ENCODE data around the gene CENPT. TPM values are rescaled to one million over a fixed set of nuclear protein-coding genes. Genes with fewer than 3 reads are reported as not detected.
"Not testable (repeated sequence)": the region's sequence is repeated elsewhere in the genome, so short reads cannot be mapped to it uniquely, and the experiment has no call there.

Gene CENPT
- total RNA-seq, 1 donor from 2014 or later, result 10.3 TPM

- Histone ChIP-seq H3K27me3 (ENCODE audit: control insufficient read depth, insufficient read depth, low read length) (no peaks in the 10 kb centered on the region), H3K4me3 (ENCODE audit: low read depth, low read length) (no peak overlapping the region), H3K36me3 (ENCODE audit: control insufficient read depth, insufficient read depth, low read length) (peaks cover 18% of the 10 kb centered on the region)
- TF ChIP-seq CTCF (IDR thresholded peaks at IDR 0.05; ENCODE audit: insufficient read depth, low read length, severe bottlenecking), result no peak
- DNase-seq (ENCODE audit: low read depth) (no peak), FAIRE-seq (no peak)
These were observed 20.8 kb upstream of the CENPT start for GRCh38 chr16:67868290-67868689.

- Histone ChIP-seq H3K4me3 (ENCODE audit: low read depth, low read length) (no peak overlapping the region), H3K36me3 (ENCODE audit: control insufficient read depth, insufficient read depth, low read length) (peaks cover 20% of the 10 kb centered on the region), H3K27me3 (ENCODE audit: control insufficient read depth, insufficient read depth, low read length) (no peaks in the 10 kb centered on the region)
- FAIRE-seq (no peak), DNase-seq (ENCODE audit: low read depth) (peak; percentile 41)
- TF ChIP-seq CTCF (IDR thresholded peaks at IDR 0.05; ENCODE audit: insufficient read depth, low read length, severe bottlenecking), result peak; percentile 57
These were observed 17.8 kb upstream of the CENPT start for GRCh38 chr16:67865318-67865717.

GRCh38 chr16:67864594-67864993 lies 17.1 kb upstream of the CENPT start:
- peaks cover 18% of the 10 kb centered on the region for H3K36me3 ChIP-seq (ENCODE audit: control insufficient read depth, insufficient read depth, low read length)
- no peak for DNase-seq (ENCODE audit: low read depth)
- H3K27me3 ChIP-seq (ENCODE audit: control insufficient read depth, insufficient read depth, low read length), result no peaks in the 10 kb centered on the region
- no peak for TF ChIP-seq CTCF (IDR thresholded peaks at IDR 0.05; ENCODE audit: insufficient read depth, low read length, severe bottlenecking)
- no peak overlapping the region for H3K4me3 ChIP-seq (ENCODE audit: low read depth, low read length)
- no peak for FAIRE-seq

GRCh38 chr16:67864044-67864443 lies 16.6 kb upstream of the CENPT start:
- FAIRE-seq; H3K27me3 ChIP-seq (ENCODE audit: control insufficient read depth, insufficient read depth, low read length); DNase-seq (ENCODE audit: low read depth); H3K4me3 ChIP-seq (ENCODE audit: low read depth, low read length): not testable (repeated sequence)
- peaks cover 18% of the 10 kb centered on the region for H3K36me3 ChIP-seq (ENCODE audit: control insufficient read depth, insufficient read depth, low read length)

DNA sequence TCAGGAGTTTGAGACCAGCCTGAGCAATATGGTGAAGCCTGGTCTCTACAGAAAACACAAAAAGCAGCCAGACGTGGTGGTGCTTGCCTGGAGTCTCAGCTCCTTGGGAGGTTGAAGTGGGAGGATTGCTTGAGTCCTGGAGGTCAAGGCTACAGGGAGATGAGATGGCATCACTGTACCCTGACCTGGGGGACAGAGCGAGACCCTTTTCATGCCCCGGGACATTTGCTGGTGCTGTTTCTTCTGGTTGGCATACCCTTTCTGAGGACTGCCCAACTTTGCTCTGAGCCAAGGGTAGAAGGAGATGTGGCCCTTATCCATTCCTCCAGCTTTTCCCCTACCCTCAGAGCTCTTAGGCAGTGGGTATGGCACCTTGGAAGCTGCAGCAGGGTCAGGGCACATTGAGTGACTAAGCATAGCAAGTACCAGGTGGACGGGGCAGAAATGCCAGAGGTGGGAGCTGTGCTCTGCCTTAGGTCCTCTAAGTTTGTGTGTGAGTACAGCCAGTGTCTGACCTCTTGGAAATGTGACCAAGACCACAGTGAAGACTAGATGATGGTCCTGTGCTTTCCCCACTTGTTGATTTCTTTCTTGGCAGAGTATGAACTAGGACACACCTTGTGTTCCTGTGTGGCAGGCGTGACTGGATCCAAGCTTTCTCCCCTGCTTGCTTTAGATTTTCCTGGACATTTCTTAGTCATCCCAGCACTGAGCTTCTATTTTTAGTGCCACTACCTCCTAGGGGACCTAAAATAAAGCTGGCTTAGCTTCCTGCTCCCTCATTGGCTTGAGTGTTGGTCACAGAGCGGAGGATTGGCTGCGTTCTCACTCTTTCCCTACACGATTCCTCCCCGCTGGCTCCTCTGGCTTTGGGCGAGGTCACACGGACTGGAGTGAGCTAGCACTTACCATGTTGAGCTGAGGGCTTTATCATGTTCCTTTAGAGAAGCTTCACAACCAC lies 15.4 kb upstream of the CENPT start:
- no peak overlapping the region for H3K4me3 ChIP-seq (ENCODE audit: low read depth, low read length)
- FAIRE-seq, result no peak
- peaks cover 12% of the 10 kb centered on the region for H3K36me3 ChIP-seq (ENCODE audit: control insufficient read depth, insufficient read depth, low read length)
- no peak for TF ChIP-seq CTCF (IDR thresholded peaks at IDR 0.05; ENCODE audit: insufficient read depth, low read length, severe bottlenecking)
- H3K27me3 ChIP-seq (ENCODE audit: control insufficient read depth, insufficient read depth, low read length), result no peaks in the 10 kb centered on the region
- no peak for DNase-seq (ENCODE audit: low read depth)

- FAIRE-seq, result no peak
- TF ChIP-seq CTCF (IDR thresholded peaks at IDR 0.05; ENCODE audit: insufficient read depth, low read length, severe bottlenecking), result no peak
- no peak for DNase-seq (ENCODE audit: low read depth)
- peaks cover 7% of the 10 kb centered on the region for H3K36me3 ChIP-seq (ENCODE audit: control insufficient read depth, insufficient read depth, low read length)
- H3K27me3 ChIP-seq (ENCODE audit: control insufficient read depth, insufficient read depth, low read length), result no peaks in the 10 kb centered on the region
- H3K4me3 ChIP-seq (ENCODE audit: low read depth, low read length), result no peak overlapping the region
These were observed 14.4 kb upstream of the CENPT start for GRCh38 chr16:67861877-67862276.

All from bronchial epithelial cell (primary cell).